NCI-H1417 (cell line): ENCODE measurements around the gene GH1.
"Not testable (repeated sequence)": the region's sequence is repeated elsewhere in the genome, so short reads cannot be mapped to it uniquely, and the experiment has no call there.

Experiments used
- DNase-seq, 3 experiments: peaks; one replicate each; lab custom pipeline; 2025; lab: John Stamatoyannopoulos, UW

Gene GH1

DNA sequence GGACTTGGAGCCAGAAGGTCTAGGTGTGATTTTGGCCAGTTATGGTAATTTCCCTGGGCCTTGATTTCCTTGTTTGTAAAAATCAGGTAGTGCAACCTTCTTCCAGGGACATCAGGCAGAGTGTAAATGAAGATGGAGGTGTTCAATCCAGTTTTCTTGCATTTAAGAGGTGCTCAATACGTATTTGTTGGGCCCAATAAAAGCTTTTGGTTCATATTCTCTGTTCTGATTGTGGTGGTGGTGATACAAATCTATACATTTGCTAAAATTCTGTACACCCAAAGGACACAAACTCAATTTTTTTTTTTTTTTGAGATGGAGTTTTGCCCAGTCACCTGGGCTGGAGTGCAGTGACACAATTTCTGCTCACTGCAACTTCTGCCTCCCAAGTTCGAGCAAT, 7.5 kb upstream of the GH1 start:
- no peak for DNase-seq

DNA sequence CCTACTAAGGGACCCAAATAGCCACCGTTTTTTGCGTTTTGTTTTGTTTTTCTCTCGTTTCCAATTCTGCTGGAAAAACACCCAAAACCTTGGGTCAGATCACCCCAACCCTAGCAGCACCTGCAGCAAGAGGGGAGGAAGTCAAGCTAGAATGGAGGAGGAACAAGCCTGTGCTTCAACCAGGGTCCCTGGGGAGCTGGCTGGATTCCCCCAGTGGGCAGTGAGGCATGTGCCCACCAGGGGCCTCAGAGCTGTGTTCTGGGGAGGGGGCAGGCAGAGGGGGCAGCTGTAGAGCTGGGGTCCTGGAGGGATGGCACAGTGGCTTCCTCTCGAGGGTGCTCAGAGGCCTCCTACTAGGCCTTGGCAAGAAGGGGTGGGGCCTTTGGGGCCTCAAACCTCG, 7.0 kb upstream of the GH1 start:
- DNase-seq = no peak

DNA sequence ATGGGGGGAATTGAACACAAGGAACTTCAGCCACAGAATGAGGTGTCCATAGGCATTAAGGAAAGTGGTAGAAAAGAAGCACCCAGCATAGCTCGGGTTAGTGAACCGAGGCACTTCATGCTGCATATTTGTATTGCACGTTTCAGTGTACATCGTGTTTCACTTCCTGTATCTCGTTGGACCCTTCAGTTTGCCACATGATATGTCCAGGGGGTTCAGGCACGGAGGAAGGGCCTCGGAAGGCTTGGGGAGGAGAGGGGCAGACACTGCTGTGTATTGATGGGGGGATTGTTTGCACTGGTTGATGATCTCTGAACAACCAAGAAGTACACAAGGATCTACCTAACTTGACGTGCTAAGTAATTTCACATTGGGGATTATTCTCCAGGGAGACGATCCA, 3.8 kb upstream of the GH1 start:
- DNase-seq = not testable (repeated sequence)

DNA sequence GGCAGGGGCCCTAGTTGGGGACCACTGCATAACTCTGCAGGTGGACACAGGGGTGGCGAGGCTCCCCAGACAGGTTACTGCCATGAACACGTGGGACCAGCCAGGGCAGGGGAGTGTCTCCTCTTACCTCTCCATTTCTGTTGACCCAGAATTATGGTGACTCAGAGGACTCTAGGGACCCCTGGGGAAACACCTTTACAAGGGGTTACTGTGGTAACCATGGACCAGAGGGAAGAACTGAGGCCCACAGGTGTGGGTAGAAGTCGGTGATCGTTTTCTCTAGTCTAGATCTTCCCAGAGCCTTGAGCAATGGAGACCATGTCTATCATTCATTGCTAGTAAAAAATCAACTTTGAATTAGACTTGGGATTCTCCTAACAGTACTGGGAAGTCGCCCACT, 2.1 kb upstream of the GH1 start:
- not testable (repeated sequence) for DNase-seq

DNA sequence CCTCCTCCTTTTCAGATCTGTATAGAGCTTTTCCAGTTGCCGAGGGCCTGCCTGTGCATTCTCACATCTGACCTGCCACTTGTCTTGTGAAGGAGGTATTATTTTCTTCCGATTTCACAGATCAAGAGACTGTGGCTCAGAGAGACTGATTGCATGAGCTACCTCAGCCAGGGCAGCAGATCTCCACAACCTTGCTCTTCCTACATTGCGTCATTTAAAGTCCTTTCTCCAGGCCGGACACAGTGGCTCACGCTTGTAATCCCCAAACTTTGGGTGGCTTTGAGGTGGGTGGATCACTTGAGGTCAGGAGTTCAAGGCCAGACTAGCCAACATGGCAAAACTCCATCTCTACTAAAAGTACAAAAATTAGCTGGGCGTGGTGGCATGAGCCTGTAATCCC, 1.4 kb upstream of the GH1 start:
- not testable (repeated sequence) for DNase-seq

DNA sequence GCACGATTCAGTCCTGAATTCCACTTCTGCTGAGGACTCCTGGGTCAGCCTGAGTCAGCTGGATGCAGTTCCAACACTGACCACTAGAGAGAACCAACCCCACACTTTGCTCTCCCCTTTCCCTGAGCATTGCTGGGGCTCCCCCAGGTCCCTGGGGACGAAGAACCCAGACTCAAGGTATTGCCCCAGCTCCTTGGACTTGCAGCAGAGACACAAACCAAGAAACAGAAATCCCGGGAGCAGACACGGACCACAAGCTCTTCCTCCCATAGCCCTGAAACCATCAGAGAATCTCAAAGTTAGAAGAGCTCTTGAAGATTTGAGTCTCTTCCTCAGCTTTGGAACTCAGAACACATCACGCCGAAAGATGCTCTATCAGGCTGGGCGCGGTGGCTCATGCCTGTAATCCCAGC, 678 bp upstream of the GH1 start:
- peak; percentile 13 to 72 (median 36) for DNase-seq

DNA sequence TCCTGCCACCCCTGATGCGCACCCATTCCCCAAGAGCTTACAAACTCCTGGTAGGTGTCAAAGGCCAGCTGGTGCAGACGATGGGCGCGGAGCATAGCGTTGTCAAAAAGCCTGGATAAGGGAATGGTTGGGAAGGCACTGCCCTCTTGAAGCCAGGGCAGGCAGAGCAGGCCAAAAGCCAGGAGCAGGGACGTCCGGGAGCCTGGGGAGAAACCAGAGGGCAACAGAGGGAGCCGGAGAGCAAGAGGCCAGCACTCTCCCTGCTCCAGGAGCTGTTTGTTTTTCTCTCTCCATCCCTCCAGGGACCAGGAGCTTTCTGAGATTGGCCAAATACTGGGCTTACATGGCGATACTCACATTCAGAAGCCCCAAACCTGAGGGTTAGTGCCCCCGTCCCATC, 334 bp downstream of the GH1 start:
- no peak for DNase-seq

DNA sequence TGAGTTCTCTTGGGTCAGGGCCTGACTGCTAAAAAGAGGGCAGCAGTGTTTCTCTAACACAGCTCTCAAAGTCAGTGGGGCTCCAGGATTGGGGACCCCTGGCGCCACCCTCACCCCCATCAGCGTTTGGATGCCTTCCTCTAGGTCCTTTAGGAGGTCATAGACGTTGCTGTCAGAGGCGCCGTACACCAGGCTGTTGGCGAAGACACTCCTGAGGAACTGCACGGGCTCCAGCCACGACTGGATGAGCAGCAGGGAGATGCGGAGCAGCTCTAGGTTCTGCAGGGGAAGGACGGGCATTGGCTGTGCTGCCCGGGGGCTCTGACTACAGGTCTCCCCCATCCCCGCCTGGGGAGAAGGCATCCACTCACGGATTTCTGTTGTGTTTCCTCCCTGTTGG, 993 bp downstream of the GH1 start:
- no peak for DNase-seq

DNA sequence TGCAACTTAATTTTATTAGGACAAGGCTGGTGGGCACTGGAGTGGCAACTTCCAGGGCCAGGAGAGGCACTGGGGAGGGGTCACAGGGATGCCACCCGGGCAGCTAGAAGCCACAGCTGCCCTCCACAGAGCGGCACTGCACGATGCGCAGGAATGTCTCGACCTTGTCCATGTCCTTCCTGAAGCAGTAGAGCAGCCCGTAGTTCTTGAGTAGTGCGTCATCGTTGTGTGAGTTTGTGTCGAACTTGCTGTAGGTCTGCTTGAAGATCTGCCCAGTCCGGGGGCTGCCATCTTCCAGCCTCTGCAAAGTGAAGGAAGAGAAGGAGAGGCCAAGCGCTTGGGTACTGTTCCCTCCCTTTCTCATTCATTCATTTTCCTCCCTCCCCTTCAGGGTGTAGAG, 1.4 kb downstream of the GH1 start:
- not testable (repeated sequence) for DNase-seq

DNA sequence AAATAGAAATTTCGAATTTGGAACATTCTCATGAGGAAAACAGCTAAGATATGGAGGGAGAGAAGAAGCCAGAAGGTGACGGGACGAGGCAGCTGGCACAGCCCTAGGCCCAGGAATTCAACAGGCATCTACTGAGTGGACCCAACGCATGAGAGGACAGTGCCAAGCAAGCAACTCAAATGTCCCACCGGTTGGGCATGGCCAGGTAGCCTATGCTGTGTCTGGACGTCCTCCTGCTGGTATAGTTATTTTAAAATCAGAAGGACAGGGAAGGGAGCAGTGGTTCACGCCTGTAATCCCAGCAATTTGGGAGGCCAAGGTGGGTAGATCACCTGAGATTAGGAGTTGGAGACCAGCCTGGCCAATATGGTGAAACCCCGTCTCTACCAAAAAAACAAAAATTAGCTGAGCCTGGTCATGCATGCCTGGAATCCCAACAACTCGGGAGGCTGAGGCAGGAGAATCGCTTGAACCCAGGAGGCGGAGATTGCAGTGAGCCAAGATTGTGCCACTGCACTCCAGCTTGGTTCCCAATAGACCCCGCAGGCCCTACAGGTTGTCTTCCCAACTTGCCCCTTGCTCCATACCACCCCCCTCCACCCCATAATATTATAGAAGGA, 2.0 kb downstream of the GH1 start:
- no peak for DNase-seq

DNA sequence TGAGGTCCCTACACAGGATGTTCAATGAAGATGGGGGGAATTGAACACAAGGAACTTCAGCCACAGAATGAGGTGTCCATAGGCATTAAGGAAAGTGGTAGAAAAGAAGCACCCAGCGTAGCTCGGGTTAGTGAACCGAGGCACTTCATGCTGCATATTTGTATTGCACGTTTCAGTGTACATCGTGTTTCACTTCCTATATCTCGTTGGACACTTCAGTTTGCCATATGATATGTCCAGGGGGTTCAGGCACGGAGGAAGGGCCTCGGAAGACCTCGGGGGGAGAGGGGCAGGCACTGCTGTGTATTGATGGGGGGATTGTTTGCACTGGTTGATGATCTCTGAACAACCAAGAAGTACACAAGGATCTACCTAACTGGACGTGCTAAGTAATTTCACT, 2.9 kb downstream of the GH1 start:
- DNase-seq = not testable (repeated sequence)

DNA sequence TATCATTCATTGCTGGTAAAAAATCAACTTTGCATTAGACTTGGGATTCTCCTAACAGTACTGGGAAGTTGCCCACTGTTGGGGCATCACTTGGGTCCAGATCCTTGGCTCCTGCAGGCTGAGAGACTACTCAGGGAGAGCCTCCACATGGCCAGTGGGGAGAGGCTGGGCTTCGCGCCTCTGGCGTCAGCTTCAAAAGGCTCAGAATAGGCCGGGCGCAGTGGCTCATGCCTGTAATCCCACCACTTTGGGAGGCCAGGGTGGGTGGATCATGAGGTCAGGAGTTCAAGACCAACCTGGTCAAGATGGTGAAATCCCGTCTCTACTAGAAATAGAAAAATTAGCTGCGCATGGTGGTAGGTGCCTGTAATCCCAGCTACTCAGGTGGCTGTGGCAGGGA, 4.2 kb downstream of the GH1 start:
- no peak for DNase-seq

DNA sequence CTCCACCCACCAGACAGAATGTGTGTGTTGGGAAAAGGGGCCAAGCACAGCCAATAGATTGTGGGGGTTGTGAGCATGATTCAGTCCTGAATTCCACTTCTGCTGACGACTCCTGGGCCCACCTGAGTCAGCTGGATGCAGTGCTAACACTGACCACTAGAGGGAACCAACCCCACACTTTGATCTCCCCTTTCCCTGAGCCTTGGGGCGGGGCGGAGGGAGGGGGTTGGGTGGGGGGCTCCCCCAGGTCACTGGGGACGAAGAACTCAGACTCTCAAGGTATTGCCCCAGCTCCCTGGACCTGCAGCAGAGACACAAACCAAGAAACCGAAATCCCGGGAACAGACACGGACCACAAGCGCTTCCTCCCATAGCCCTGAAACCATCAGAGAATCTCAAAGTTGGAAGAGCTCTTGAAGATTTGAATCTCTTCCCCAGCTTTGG, 7.0 kb downstream of the GH1 start:
- peak; percentile 4 to 53 (median 19) for DNase-seq

DNA sequence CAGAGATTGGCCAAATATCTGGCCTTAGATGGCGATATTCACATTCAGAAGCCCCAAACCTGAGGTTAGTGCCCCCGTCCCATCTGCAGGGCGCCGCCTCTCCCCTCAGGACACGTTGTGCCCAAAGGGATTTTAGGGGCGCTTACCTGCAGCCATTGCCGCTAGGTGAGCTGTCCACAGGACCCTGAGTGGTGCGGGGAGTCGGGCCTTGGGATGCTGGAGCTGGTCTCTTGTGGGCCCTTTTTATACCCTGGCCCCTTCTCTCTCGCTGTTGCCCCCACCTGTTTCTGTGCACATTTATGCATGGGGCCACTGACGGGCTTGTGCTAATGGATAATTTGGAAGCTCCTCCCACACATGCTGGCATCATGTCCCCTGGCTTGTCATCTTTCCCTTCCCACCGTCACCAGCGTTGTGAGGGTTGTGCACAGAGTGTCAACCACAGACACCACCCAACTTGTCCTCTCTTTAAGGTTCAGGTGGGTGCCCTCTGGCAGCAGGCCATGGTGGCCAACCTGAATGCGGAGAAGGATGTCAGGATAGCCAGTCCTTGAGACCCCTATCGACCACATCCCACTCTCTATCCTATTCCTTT, 7.5 kb downstream of the GH1 start, which contains the start of gene CSHL1:
CSHL1 (minus strand) TSS at position 218 of the 595 bp plus-strand sequence; CDS start at position 156, 62 bp downstream.
- no peak for DNase-seq

DNA sequence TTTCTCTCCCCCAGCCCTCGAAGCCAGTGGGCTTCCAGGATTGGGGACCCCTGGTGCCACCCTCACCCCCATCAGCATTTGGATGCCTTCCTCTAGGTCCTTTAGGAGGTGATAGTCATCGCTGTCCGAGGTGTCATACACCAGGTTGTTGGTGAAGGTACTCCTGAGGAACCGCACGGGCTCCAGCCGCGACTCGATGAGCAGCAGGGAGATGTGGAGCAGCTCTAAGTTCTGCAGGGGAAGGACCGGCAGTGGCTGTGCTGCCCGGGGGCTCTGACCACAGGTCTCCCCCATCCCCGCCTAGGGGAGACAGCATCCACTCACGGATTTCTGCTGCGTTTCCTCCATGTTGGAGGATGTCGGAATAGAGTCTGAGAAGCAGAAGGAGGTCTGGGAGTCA, 8.5 kb downstream of the GH1 start:
- no peak for DNase-seq

DNA sequence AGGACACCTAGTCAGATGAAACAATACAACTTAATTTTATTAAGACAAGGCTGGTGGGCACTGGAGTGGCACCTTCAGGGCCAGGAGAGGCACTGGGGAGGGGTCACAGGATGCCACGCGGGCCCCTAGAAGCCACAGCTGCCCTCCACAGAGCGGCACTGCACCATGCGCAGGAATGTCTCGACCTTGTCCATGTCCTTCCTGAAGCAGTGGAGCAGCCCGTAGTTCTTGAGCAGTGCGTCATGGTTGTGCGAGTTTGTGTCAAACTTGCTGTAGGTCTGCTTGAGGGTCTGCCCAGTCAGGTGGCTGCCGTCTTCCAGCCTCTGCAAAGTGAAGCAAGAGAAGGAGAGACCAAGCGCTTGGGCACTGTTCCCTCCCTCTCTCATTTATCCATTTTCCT, 9.1 kb downstream of the GH1 start:
- DNase-seq = not testable (repeated sequence)

DNA sequence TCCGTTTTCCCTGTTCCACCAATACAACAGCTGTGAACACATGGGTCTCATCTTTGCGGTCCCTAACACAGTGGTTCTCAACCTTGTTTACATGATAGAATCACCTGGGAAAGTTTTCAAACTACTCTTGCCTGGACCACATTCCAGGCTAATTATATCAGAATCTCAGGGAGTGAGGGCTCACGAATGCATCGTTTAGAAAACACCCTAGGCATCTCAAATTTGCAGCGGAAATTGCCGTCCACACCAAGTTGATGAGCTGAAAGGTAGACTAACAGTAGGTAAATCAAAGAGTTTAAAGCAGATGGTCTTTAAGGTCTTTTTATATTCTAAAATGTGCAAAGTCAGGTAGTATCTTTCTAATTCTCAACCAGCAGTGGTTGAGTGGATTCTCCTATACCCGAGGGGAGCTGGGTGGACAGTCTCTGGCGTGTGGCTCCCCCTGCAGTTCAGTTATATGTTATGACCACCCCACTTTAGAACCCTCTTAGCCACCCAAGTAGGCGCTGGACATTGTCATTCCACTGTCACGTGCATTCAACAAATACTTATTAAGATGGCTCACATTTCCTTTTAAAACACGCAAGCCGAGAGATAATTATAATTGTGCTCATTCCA, 11.4 kb downstream of the GH1 start:
- peak in 1 of 3 experiments; percentile 9 for DNase-seq

DNA sequence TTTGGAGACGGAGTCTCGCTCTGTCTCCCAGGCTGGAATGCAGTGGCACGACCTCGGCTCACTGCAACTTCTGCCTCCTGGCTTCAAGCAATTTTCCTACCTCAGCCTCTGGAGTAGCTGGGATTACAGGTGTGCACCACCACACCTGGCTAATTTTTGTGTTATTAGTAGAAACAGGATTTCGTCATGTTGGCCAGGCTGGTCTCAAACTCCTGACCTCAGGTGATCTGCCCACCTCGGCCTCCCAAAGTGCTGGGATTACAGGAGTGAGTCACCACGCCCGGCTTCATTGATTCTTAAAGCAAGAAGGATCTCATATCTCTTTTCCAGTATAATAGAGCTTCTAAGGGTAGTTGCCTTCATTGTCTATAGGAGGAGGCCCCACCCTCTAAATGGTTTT, 13.8 kb downstream of the GH1 start:
- DNase-seq = not testable (repeated sequence)

DNA sequence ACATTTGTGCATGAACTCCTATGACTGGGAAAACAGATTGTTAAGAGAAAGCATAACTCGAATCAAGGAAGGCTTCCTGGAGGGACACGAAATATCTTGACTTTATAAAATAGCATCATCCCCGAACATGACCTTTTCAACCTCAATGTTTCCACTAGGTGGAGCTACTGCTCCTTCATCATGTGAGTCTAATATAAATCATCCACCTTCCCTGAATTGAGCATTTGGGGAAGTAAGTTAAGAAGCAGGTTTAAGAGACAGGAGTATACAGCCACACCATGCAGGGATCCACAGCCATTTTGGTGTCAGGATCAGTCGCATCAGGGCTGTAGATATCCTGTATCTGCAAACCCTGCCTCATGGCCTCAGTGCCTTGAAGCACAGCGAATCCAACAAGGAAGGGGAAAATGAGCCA, 14.8 kb downstream of the GH1 start:
- DNase-seq = peak in 1 of 3 experiments; percentile 45

DNA sequence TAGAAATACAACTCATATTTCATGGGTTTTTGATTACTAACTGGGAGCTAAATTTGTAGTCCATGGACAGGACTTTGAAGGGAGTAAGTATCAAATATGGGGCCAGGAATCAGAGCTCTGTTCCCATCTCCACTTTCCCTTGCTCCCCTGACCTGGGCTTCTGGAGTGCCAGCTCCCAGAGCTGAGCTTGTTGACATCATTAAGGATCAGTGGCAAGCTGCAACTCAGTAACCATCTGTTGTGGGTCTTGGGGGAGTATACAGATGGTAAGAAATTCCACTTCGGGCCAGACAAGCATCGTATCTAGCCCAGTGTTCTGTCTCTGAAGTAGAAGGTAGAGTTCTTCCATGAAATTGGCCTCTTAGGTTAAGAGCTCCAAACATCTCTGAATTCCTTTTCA, 16.7 kb downstream of the GH1 start:
- DNase-seq = not testable (repeated sequence)

DNA sequence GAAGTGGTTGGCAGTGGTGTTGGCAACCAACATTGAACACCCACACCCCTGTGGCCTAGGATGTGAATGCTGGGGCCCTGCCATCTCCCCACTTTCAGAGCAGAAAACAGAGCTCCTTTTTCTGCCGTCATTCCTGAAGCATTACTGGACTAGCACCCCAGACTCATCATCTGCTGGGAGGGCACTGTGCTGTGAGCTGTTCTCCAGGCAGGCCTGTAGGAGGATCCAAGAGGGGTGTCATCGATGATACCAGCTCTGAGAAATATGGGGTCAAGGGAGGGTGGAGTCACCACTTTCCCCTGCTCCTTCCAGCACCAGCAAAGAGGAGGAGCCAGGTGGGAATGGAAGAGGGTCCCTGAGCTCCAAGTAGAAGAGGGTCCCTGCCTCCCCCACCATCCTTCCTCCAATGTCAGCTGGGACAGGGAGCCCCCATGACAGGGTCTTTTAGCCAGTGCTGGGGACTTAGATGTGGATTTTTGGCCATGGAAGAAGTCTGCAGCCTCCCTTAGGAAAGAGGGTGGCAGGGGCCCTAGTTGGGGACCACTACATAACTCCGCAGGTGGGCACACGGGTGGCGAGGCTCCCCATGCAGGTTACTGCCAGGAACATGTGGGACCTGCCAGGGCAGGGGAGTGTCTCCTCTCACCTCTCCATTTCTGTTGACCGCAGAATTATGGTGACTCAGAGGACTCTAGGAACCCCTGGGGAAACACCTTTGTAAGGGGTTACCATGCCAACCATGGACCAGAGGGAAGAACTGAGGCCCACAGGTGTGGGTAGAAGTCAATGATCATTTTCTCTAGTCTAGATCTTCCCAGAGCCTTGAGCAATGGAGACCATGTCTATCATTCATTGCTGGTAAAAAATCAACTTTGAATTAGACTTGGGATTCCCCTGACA, 19.5 kb downstream of the GH1 start:
- peak in 2 of 3 experiments; percentile 4 to 18 for DNase-seq
